HG02571 (cell line): Measurements from ENCODE around the gene APBA2.
"Not testable (repeated sequence)": the region's sequence is repeated elsewhere in the genome, so short reads cannot be mapped to it uniquely, and the experiment has no call there.

ENCODE experiments used
- ATAC-seq: cut with Tn5 transposase; IDR thresholded peaks from one replicate; pipeline ENCODE4 v1.9.1; 2021; ENCODE audit warnings: mild to moderate bottlenecking, moderate library complexity; ENCODE audit not compliant: unreplicated experiment

APBA2 gene

DNA sequence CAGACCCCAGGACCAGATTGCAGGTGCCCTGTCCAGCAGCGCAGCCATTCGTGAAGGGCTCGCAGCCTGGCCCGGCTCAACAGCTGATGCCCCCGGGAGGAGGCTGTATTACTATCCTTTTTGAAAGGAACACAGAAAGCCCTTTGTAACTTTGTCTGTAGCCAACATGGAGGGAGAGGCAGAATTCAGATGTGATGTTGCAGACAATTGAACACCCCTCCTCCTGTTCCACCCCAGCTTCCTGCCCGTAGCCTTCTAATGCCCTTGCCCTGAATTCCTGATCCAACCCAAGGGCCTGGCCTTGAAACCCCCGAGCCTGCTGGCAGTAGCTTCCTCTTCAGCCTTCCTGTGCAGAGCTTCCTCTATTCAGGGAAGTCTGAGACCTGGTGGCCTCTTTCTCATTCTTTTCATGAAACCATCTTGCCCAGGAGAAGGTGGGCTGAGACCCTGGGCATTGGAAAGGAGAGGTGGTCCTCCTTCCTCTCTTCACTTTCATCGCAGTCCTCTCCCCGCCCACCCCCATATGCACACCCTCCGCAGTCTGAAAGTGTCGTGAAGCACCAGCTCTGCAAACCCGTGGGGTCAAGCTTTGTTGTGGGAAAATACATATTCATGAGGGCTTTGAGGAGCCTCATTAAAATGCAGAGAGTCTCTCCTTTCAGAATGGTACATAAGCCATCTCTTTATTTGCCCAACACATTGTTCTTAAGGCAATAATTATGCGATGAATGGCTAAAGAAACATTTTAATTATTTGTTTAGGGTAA lies 109.2 kb downstream of the APBA2 start:
- no peak for ATAC-seq

DNA sequence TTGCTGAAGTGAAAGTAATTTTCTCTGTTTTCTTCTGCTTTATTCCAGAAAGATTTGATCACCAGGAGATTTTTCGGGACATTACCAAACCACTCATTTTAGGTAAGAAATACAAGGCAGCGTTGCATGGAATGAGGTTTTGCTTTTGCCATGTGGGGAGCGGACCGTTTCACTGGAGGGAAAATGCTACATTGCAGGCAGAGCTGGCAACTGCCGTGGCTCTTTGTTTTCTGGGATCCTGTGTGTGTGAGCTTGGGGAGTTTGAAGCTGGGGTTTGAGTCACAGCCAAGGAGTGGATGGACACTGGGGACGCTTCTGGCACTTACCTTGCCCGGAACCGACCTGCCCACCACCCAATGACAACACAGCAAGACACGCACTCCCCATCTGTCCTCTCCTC lies 109.9 kb downstream of the APBA2 start:
- no peak for ATAC-seq

DNA sequence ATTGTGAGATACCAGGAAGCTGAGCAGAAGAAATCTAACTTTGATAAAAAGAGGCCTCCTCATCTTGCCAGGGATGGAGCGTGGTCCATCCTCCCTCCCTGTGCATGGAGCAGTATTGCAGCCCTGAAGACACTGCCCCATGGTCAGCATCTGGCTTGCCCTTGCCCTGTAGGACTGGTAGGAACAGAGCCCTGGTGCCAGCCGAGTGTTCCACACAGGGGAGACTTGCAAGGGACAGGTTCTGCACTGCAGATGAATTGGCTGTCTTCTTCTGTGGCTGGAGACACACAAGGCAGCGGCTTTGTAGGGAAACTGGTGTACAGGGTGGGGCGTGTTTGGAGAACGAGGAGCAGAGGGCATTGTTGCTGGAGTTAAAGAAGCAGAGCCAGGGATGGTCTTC lies 110.5 kb downstream of the APBA2 start:
- ATAC-seq: no peak

DNA sequence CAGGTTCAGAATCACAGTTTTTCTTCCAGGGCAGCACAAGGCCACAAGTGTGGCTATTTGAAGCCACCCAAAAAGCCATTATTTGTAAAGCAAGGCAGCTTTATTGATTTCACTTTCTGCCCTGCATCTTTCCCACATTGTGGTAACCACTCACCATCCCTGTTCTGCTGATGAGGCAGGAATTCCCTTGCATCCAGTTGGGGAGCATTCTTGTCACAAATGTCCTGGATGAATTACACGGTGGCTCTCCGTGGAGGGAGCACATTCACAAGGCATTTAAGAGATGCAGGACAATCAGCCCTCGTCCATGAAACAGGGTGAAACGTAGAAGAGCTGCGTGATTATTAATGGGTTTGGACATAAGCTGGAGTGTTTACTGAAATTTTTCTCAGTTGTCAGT lies 111.2 kb downstream of the APBA2 start:
- no peak for ATAC-seq

DNA sequence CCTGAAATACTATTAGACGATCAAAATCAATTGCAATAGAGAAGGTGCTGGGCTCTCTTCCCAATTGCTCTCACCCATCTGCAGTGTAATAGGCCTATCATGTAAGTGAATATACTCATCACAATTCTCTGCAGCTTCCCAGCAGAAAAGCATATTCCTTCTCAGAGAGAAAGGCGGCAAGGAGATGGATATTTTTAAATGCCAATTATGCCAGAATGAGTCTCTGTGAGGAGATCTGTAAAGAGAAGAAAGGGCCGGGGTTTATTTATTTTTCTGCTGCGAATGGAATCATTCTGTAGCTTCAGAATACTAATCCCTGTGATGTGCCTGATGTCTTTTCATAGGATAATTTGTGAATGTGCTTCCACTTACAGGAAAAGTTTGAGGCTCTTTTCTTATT lies 112.0 kb downstream of the APBA2 start:
- no peak for ATAC-seq

DNA sequence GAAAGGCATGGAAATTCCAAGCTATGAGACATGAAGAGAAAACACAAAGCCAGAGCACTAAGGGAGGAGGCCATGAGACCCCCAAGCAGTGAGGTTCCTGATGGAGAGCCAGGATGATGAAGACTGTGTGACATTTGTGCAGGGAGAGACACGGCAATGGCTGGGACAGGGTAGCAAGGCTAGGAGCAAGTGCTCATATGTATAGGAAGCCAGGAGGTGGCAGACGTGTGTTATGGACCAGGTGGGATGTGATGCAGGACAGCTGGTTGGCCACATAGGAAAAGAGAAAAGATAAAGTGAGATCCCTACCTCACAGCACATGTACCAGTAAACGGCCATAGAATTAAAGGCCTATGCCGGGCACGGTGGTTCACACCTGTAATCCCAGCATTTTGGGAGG lies 112.7 kb downstream of the APBA2 start:
- ATAC-seq: no peak

DNA sequence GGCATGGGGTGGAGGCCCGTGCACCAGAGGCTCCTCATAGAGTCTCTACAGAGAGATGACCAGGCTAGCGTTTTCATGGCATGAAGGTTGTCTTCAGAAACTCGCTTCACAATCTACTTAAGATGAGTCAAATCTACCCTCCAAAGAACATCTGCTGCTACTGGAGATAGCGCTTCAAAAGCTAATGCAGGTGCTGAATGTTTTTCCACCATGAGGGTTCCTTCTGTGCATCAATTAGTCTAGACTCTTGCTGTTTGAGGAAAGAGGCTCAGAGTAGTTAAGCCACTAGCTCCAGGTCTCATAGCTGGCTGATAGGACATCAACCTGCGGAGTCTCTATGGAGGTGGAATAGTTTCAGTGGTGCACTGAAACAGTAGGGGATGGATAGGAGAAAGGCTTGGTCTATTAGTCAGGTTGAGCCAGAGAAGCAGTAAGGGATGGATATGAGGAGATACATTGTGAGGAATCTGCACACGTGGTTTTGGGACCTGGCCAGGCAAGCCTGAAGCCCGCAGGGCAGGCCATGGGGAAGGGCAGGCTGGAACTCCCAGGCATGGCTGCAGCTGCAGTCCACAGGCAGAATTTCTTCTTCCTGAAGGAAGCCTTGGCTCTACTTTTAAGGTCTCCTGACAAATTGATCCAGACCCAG lies 117.5 kb downstream of the APBA2 start:
- no peak for ATAC-seq

DNA sequence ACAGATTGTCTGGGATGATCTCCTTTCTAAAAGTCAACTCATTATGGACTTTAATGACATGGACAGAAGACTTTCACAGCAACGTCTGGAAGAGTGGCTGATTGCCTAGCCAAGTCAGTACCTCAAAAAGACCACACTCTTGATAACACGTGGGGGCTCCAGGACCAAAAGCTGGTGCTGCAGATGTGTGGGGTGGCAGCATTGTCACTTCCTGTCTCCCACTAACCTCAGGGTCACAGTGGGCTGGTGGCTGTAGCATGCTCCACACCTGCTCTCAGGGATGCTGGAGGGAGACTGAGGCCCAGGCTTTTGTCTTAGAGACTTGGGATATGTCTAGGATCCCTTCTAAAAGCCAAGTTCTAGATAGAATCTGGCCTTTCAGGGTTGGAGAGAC lies 118.1 kb downstream of the APBA2 start:
- no peak for ATAC-seq

DNA sequence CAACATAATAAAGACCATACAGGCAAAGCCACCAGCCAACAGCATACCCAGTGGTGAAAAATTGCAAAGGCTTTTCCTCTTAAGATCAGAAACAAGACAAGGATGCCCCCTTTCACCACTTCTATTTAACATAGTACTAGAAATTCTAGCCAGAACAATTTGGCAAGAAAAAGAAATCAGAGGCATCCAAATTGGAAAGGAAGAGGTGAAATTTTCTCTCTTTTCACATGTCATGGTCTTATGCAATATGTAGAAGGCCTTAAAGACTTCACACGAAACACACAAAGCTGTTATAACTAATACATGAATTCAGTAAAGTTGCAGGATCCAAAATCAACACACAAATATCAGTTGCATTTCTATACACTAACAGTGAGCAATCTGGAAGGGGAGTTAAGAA lies 120.2 kb downstream of the APBA2 start:
- no peak for ATAC-seq

DNA sequence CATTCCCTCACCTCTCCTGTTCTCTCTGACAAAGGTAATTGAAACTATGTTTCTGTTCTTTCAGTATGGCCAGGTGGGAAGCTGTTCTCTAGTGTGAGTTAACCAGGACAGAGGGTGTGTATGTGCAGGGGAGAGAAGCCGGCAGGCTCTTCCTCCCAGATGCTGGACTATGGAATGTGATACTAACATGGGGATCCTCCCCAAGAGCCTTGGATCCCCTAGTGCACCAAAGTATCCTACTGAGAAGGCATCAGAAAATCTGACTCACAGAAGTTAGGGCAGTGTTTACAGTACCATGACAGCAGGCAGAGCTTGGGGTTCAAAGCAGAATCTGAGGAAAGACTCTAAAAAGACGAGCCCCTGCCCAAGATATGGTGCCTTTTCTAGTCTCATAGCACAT lies 123.1 kb downstream of the APBA2 start:
- no peak for ATAC-seq

DNA sequence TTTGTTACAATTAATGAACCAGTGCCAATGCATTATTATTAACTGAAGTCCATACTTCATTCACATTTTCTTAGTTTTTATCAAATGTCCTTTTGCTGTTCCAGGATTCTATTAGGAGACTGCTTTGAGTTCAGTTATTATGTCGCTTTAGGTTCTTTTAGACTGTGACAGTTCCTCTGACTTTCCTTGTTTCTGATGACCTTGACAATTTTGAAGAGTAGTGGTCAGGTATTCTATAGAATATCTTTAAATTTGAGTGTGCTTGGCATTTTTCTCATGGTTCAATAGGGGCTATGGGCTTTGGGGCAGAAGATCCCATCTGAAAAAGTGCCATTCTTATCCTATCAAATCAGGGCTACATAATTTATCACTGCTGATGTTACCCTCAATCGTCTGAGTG lies 126.3 kb downstream of the APBA2 start:
- ATAC-seq: no peak

DNA sequence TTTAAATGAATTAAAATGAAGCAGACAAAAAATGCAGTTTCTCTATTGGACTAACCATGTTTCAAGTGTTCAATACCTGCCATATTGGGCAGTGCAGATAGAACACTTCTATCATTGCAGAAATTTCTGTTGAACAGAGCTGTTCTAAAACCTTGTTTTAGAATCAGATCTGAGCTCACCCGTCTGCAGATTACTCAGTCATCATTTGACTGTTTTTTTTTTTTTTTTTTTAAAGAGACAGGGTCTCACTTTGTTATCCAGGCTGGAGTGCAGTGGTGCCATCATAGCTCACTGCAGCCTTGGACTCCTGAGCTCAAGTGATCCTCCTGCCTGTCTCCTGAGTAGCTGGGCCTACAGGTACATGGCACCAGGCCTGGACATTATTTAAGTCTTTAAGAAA lies 128.7 kb downstream of the APBA2 start:
- no peak for ATAC-seq

DNA sequence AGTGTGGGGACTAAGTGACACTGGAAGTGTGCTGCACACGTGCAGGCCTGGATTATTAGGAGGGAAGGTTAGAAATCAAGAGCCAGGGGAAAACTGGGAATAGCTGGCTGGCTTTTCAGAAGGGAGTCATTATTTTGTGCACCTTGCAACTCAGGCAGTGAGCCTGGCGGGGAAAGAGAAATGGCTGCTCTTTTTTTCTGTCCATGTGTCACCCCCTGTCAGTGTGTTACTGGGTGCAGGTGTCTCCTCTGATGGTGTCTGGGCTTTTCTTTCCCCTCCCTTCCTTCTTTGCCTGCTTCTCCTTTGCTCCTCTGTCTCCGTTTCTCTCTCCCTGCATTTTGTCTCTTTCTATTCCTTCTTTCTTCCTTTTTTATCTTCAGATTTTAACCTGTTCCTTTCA lies 130.7 kb downstream of the APBA2 start:
- ATAC-seq: no peak

DNA sequence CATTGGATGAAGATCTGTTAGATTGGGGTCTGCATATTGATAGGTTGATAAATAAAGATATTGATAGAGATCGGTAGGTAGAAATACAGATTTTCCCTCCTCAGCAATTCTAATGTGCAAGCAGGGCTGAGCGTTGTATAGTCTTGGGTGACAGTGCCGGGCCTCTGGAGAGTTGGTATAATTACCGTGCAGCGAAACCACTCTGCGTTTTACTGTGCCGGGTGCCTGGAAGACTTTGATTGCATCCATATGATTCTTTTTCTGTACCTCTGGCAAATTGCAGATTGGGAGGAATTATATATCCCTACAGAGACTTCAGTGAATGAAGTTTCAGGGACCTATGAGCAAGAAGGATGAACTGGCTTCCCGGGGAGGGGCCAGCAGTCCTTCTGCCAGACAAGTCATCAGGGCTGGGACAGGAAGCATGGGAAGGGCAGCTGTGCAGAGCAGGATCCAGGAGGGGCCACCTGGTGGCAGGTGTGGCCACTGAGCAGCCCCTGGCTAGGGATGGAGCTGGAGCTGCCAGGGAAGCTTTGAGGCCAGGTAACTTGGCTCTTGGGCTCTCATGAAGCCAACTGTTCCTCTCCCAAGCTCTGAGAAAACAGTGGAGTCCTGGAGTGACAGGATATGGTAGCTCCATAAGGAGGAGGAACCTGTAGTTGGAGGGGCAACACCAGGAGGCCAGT lies 132.5 kb downstream of the APBA2 start:
- ATAC-seq: no peak

DNA sequence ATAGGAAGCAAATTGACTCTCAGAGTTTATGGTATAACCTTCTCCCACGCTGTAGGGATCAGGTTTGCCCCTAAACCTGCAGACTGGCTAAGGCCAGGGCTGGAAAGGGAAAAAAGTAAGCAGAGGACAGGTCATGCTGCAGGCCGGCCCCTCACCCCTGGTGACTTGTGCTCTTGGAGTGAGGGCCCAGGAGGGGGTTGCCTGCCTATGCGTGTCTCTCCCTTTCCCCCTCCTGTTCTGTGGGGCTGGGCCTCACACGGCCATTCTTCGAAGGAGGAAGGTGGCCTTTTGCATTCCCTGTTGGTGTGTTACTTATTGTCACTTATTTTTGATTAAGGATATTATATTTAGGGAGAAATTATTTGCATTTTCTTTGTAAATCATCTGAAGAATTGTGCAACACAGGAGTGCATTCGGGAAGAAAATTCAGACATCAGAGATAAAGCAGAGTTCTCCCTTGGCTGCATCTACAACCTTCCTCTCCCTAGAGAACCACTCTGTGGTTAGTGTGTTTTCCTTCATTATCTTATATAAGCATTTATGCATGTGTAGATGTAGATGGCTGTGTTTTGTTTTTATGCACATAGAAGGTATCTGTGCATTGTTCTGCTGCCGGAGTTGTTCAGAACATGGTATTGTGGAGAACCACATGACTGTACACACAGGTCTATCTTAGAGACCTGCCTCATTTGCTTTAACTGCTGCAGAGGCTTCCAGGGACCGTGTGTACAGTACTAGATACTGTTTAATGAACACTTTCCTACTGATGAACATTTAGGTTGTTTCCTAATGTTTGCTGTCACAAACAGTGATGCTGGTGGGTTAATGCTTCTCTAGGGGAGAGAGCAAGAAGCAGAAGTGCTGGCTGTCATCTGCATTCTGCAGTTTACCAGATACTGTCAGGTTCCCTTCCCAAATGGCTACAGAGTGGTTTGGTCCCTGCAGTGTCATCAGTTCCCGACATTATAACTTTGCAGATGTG lies 133.5 kb downstream of the APBA2 start:
- no peak for ATAC-seq

DNA sequence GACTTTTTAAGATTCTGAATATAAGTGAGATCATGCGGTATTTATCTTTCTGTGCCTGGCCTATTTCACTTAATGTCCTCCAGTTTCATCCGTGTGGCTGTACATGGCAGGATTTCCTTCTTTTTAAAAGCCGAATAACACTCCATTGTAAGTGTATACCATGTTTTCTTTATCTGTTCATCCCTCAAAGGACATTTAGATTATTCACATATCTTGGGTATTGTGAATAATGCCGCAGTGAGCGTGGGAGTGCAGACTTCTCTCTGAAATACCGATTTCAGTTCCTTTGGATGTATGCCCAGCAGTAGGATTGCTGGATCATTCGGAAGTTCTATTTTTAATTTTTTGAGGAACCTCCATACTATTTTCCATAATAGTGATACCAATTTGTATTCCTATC lies 136.1 kb downstream of the APBA2 start:
- ATAC-seq: no peak

DNA sequence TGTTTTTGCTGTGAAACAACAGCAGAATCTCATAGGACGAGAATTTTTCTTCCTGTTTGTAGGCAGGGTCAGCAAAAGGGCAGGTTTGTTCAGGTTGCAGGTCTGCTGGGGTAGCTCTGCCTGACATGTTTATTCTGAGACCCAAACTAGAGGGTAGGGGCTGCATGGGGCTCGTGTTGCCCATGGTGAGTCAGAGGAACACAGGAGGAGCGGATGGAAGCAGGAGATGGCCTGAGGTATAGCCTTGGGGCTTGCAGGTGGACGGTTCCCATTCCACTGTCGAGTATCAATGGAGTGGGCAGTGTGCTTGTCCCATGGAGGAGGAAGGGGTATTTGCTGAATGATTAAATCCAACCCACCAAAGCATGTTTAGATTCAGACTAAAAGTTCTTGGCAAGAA lies 138.9 kb downstream of the APBA2 start:
- no peak for ATAC-seq

DNA sequence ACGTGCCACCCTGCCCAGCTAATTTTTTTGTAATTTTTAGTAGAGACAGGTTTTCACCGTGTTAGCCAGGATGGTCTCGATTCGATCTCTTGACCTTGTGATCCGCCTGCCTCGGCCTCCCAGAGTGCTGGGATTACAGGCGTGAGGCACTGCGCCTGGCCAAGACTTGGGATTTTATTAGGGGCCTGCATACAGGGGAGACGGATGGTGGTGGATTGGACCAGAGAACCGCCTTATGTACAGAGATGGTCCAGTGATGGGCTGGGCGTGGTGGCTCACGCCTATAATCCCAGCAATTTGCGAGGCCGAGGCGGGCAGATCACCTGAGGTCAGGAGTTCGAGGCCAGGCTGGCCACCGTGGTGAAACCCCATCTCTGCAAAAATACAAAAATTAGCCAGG lies 139.6 kb downstream of the APBA2 start:
- ATAC-seq: not testable (repeated sequence)

DNA sequence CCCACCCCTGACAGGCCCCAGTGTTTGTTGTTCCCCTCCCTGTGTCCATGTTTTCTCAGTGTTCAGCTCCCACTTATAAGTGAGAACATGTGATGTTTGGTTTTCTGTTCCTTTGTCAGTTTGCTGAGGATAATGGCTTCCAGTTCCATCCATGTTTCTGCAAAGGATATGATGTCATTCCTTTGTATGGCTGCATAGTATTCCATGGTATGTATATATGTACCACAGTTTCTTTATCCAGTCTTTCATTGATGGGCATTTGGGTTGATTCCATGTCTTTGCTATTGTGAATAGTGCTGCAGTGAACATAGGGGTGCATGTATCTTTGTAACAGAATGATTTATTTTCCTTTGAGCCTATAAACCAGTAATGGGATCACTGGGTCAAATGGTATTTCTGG lies 142.4 kb downstream of the APBA2 start:
- ATAC-seq: not testable (repeated sequence)

DNA sequence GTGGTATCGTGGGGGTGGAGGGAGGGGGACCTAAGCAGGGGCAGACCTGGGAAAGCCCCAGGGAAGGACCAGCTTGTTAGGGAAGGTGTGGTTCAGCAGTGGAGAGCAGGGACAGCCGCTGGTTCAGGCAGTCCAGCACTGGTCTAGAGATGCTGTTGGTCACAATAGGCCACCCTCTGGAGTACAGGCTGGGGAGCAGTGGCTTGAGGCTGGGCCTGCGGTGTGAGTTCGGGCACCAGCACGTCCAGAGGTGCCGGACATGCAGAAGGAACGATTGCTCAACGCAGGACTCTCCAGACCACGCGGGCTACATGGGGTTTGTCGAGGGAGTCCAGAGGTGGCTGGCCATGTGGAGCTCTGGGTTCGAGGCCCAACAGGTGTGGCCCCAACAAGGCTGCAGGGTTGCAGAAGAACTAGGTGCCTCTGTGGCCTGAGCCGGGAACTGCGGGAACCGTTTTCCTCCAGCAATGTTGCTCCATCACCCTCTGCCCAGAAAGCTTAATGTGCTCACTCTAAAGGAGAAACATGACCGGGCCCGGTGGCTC lies 143.9 kb downstream of the APBA2 start:
- ATAC-seq: no peak
